ENCODE results near the gene PLCB1.

Gene PLCB1

GRCh38 chr20:8389381-8390036, 257.4 kb downstream of the PLCB1 start:
- no peaks in the 10 kb centered on the region for H3K9me3 ChIP-seq (ENCODE audit: control insufficient read depth, insufficient read depth, low read depth, low read length)
- H3K4me1 ChIP-seq (ENCODE audit: control insufficient read depth, insufficient read depth, low read length) = peaks cover 9% of the 10 kb centered on the region; the same call in 1 of the 2 replicates
- no peaks in the 10 kb centered on the region for H3K27me3 ChIP-seq (ENCODE audit: control insufficient read depth, insufficient read depth, low read length)
- no peak overlapping the region for H3K27ac ChIP-seq (ENCODE audit: low read depth, low read length)
- H3K36me3 ChIP-seq (ENCODE audit: control insufficient read depth, insufficient read depth, low read length) = no peaks in the 10 kb centered on the region
- H3K9ac ChIP-seq (ENCODE audit: low read length) = no peak overlapping the region
- no peak overlapping the region for H3K4me3 ChIP-seq (ENCODE audit: low read depth, low read length)

GRCh38 chr20:8390037-8390433, 258.0 kb downstream of the PLCB1 start:
- H3K4me3 ChIP-seq (ENCODE audit: low read depth, low read length) = no peak overlapping the region
- H3K9me3 ChIP-seq (ENCODE audit: control insufficient read depth, insufficient read depth, low read depth, low read length) = no peaks in the 10 kb centered on the region
- no peaks in the 10 kb centered on the region for H3K27me3 ChIP-seq (ENCODE audit: control insufficient read depth, insufficient read depth, low read length)
- no peak overlapping the region for H3K9ac ChIP-seq (ENCODE audit: low read length)
- no peak overlapping the region for H3K27ac ChIP-seq (ENCODE audit: low read depth, low read length)
- H3K4me1 ChIP-seq (ENCODE audit: control insufficient read depth, insufficient read depth, low read length) = peaks cover 6% of the 10 kb centered on the region; the same call in 1 of the 2 replicates
- H3K36me3 ChIP-seq (ENCODE audit: control insufficient read depth, insufficient read depth, low read length) = no peaks in the 10 kb centered on the region

DNA sequence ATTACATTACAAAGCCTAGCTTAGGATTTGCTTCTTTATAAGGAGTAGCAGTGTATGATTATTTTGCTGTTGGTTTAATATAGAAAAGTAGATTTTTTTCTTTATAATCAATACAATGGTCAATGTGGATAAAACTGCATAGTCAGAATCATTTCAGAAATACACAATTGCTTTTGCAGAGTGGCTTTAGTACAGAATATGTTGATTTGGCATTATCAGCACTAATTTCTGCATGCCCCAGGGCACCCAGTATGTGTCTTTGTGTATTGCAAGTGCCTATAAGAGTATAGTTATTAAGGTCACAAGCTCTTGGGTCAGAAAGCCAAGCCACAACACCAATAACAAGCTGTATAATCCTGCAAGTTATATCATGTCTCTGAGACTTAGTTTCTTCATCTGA, 258.4 kb downstream of the PLCB1 start:
- no peak overlapping the region for H3K4me3 ChIP-seq (ENCODE audit: low read depth, low read length)
- H3K9me3 ChIP-seq (ENCODE audit: control insufficient read depth, insufficient read depth, low read depth, low read length) = no peaks in the 10 kb centered on the region
- H3K36me3 ChIP-seq (ENCODE audit: control insufficient read depth, insufficient read depth, low read length) = no peaks in the 10 kb centered on the region
- peaks cover 2% of the 10 kb centered on the region; the same call in 1 of the 2 replicates for H3K4me1 ChIP-seq (ENCODE audit: control insufficient read depth, insufficient read depth, low read length)
- H3K27me3 ChIP-seq (ENCODE audit: control insufficient read depth, insufficient read depth, low read length) = no peaks in the 10 kb centered on the region
- no peak overlapping the region for H3K9ac ChIP-seq (ENCODE audit: low read length)
- H3K27ac ChIP-seq (ENCODE audit: low read depth, low read length) = no peak overlapping the region

DNA sequence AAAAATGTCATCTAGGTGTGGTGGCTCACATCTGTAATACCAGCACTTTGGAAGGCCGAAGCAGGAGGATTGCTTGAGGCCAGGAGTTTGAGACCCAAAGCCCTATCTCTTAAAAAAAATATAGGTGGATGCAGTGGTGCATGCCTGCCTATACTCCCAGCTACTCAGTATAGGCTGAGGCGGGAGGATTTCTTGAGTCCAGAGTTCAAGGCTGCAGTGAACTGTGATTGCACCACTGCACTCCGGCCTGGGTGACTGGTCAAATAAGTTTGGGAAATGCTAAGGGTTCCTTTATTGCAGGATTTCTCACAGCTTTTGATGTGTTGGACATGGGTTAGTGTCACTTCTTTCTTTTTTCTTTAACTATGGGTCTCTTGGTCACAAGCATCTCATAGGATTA, 261.3 kb downstream of the PLCB1 start:
- Histone ChIP-seq H3K9ac (ENCODE audit: low read length) (no peak overlapping the region), H3K9me3 (ENCODE audit: control insufficient read depth, insufficient read depth, low read depth, low read length) (no peaks in the 10 kb centered on the region), H3K27ac (ENCODE audit: low read depth, low read length) (no peak overlapping the region), H3K36me3 (ENCODE audit: control insufficient read depth, insufficient read depth, low read length) (no peaks in the 10 kb centered on the region), H3K27me3 (ENCODE audit: control insufficient read depth, insufficient read depth, low read length) (no peaks in the 10 kb centered on the region), H3K4me1 (ENCODE audit: control insufficient read depth, insufficient read depth, low read length) (no peaks in the 10 kb centered on the region), H3K4me3 (ENCODE audit: low read depth, low read length) (no peak overlapping the region)

DNA sequence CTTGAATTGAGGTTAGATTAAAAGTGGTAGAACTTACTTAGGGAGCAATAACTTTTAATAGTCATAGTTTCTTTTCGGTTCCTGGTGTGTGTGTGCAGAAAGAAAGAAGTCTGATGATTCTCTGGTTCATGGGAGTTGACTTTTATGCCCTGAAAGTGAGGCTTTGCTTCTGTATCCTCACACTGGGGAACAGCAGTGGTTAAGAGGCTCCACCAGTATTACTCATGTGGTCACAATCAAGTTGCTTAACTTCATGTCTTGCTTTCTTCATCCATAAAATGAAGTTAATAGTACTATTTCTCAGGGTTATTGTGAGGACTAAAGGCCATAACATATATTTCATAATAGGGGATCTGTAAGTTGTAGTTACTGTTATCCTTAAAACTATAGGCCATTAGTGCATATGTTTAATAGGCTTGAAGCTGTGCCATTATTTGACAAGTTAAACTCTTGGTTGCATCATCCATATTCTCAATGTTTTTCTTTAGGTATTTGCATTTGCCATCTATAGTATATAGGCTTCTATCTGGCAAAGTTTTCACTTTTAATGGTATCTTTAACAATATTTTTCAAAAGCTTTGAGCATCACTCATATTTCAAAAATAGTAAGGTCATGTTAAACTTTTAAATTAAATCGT, 262.4 kb downstream of the PLCB1 start:
- H3K27me3 ChIP-seq (ENCODE audit: control insufficient read depth, insufficient read depth, low read length) = no peaks in the 10 kb centered on the region
- H3K36me3 ChIP-seq (ENCODE audit: control insufficient read depth, insufficient read depth, low read length) = no peaks in the 10 kb centered on the region
- no peaks in the 10 kb centered on the region for H3K9me3 ChIP-seq (ENCODE audit: control insufficient read depth, insufficient read depth, low read depth, low read length)
- H3K4me3 ChIP-seq (ENCODE audit: low read depth, low read length) = no peak overlapping the region
- no peak overlapping the region for H3K27ac ChIP-seq (ENCODE audit: low read depth, low read length)
- H3K9ac ChIP-seq (ENCODE audit: low read length) = no peak overlapping the region
- H3K4me1 ChIP-seq (ENCODE audit: control insufficient read depth, insufficient read depth, low read length) = no peaks in the 10 kb centered on the region

DNA sequence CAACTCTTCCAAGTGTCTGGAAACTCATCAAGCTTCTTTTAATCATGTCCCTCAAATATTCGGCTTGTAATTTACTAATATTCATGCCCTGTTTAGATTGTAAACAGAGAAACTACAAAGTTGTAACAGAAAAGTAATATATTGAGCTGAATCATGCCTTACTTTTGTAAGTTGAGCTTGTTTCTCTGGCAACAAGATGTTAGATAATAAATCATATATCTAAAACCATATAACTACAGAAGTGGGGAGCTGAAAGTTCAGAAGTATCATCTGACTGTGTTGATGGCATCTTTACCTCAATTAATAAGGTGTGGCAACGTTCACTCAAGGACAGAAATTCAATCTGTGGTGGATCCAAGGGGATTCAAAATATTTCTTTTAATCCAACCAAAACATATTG, 263.9 kb downstream of the PLCB1 start:
- Histone ChIP-seq H3K36me3 (ENCODE audit: control insufficient read depth, insufficient read depth, low read length) (no peaks in the 10 kb centered on the region), H3K9me3 (ENCODE audit: control insufficient read depth, insufficient read depth, low read depth, low read length) (no peaks in the 10 kb centered on the region), H3K4me1 (ENCODE audit: control insufficient read depth, insufficient read depth, low read length) (no peaks in the 10 kb centered on the region), H3K27ac (ENCODE audit: low read depth, low read length) (no peak overlapping the region), H3K27me3 (ENCODE audit: control insufficient read depth, insufficient read depth, low read length) (no peaks in the 10 kb centered on the region), H3K4me3 (ENCODE audit: low read depth, low read length) (no peak overlapping the region), H3K9ac (ENCODE audit: low read length) (no peak overlapping the region)

DNA sequence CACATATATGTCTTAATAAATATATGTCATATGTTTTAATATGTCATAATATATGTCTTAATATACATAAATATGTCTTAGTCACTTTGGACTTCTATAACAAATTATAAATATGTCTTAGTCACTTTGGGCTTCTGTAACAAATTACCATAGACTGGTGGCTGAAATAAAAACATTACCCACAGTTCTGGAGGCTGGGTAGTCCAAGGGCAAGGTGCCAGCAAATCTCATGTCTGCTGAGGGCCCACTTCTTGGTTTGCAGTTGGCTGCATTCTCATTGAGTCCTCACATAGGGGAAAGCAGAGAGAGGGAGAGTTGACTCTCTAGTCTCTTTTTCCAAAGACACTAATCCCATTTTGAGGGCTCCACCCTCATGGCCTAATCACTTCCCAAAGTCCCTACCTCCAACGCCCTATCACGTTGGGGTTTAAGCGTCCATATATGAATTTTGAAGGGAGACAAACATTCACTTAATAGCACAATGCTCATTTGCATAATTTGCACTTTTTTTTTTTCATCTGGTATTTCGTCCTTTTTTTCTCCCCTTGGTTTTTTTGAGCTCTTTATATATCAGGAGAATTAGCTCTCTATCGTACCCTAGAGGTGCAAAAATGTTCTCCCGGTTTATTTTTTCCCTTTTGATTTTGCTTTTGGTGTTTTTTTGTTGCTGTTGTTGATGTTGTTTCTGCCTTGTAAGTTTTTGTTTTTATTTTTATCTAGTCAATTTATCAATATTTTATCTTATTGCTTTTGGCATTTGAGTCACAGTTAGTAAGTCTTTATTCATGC, 266.4 kb downstream of the PLCB1 start:
- Histone ChIP-seq H3K4me1 (ENCODE audit: control insufficient read depth, insufficient read depth, low read length) (no peaks in the 10 kb centered on the region), H3K9me3 (ENCODE audit: control insufficient read depth, insufficient read depth, low read depth, low read length) (no peaks in the 10 kb centered on the region), H3K9ac (ENCODE audit: low read length) (no peak overlapping the region), H3K36me3 (ENCODE audit: control insufficient read depth, insufficient read depth, low read length) (no peaks in the 10 kb centered on the region), H3K27ac (ENCODE audit: low read depth, low read length) (no peak overlapping the region), H3K4me3 (ENCODE audit: low read depth, low read length) (no peak overlapping the region), H3K27me3 (ENCODE audit: control insufficient read depth, insufficient read depth, low read length) (no peaks in the 10 kb centered on the region)

DNA sequence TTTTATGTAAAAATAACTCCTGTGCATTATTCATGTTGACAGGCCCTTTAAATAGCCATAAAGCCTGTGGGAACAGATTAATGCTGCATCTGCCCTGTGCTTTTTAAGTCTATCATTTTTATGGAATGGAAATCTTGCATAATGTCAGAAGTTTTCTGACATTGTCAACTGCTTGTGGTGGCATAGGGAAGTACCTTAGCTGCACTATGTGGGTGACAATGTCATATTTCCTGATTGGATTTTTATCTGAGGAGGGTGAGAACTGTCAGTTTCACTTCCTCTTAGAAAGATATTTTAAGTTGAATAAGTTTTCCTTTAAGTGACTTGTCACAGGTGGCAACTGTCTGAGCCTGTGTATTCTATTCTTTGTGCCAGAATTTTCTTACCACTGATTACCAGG, 267.9 kb downstream of the PLCB1 start:
- H3K4me3 ChIP-seq (ENCODE audit: low read depth, low read length) = no peak overlapping the region
- no peaks in the 10 kb centered on the region for H3K36me3 ChIP-seq (ENCODE audit: control insufficient read depth, insufficient read depth, low read length)
- H3K9me3 ChIP-seq (ENCODE audit: control insufficient read depth, insufficient read depth, low read depth, low read length) = no peaks in the 10 kb centered on the region
- no peak overlapping the region for H3K9ac ChIP-seq (ENCODE audit: low read length)
- H3K4me1 ChIP-seq (ENCODE audit: control insufficient read depth, insufficient read depth, low read length) = no peaks in the 10 kb centered on the region
- H3K27me3 ChIP-seq (ENCODE audit: control insufficient read depth, insufficient read depth, low read length) = no peaks in the 10 kb centered on the region
- H3K27ac ChIP-seq (ENCODE audit: low read depth, low read length) = no peak overlapping the region

- Histone ChIP-seq H3K4me3 (ENCODE audit: low read depth, low read length) (no peak overlapping the region), H3K9ac (ENCODE audit: low read length) (no peak overlapping the region), H3K9me3 (ENCODE audit: control insufficient read depth, insufficient read depth, low read depth, low read length) (no peaks in the 10 kb centered on the region), H3K27me3 (ENCODE audit: control insufficient read depth, insufficient read depth, low read length) (no peaks in the 10 kb centered on the region), H3K36me3 (ENCODE audit: control insufficient read depth, insufficient read depth, low read length) (no peaks in the 10 kb centered on the region), H3K27ac (ENCODE audit: low read depth, low read length) (no peak overlapping the region), H3K4me1 (ENCODE audit: control insufficient read depth, insufficient read depth, low read length) (no peaks in the 10 kb centered on the region)
These were observed 268.4 kb downstream of the PLCB1 start for GRCh38 chr20:8400486-8400885.

DNA sequence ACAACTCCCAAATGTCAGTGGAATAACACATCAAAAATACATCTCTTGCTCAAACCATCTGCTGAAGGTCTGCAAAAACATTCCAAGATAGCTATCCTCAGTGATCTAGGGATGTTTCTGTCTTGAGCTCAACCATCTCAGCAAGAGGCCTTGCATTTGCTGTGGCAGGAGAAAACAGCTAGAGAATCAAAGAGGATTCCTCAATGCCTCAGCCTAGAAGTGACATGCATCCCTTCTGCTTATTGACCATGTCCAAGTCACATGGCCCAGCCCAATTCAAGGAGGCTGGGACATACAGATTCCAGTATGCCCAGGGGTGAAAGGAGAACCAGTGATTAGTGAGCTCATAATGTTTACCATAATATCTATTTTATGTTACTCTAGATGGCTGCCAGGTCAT, 269.5 kb downstream of the PLCB1 start:
- H3K4me3 ChIP-seq (ENCODE audit: low read depth, low read length) = no peak overlapping the region

DNA sequence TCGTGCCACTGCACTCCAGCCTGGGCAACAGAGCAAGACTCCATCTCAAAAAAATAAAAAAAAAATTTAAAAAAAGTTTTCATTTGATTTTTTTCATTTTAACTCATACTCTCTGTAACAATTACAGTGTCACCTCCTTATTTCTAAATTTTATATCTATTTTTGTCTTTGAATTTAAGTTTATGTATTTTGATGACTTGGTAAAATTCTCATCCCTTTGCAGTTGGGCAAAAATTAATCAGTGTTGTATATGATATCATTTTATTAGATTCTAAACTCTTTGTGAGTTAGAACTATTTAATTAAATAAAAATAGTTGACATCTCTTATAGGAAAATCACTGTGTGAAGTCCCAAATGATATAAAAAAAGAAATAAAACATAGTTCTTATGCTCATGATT, 270.7 kb downstream of the PLCB1 start:
- H3K9ac ChIP-seq (ENCODE audit: low read length) = no peak overlapping the region
- no peaks in the 10 kb centered on the region for H3K4me1 ChIP-seq (ENCODE audit: control insufficient read depth, insufficient read depth, low read length)
- no peak overlapping the region for H3K4me3 ChIP-seq (ENCODE audit: low read depth, low read length)
- no peak overlapping the region for H3K27ac ChIP-seq (ENCODE audit: low read depth, low read length)
- H3K36me3 ChIP-seq (ENCODE audit: control insufficient read depth, insufficient read depth, low read length) = no peaks in the 10 kb centered on the region
- no peaks in the 10 kb centered on the region for H3K27me3 ChIP-seq (ENCODE audit: control insufficient read depth, insufficient read depth, low read length)
- no peaks in the 10 kb centered on the region for H3K9me3 ChIP-seq (ENCODE audit: control insufficient read depth, insufficient read depth, low read depth, low read length)

More for the DNA sequence above, 269.5 kb downstream of the PLCB1 start:
- Histone ChIP-seq H3K9ac (ENCODE audit: low read length) (no peak overlapping the region), H3K27ac (ENCODE audit: low read depth, low read length) (no peak overlapping the region), H3K36me3 (ENCODE audit: control insufficient read depth, insufficient read depth, low read length) (no peaks in the 10 kb centered on the region), H3K27me3 (ENCODE audit: control insufficient read depth, insufficient read depth, low read length) (no peaks in the 10 kb centered on the region), H3K9me3 (ENCODE audit: control insufficient read depth, insufficient read depth, low read depth, low read length) (no peaks in the 10 kb centered on the region), H3K4me1 (ENCODE audit: control insufficient read depth, insufficient read depth, low read length) (no peaks in the 10 kb centered on the region)

Data from HUES6 (cell line).